Astrocyte (in vitro differentiated cells and primary cell): ENCODE data around the gene C9orf85. TPM values are rescaled to one million over a fixed set of nuclear protein-coding genes. Genes with fewer than 3 reads are reported as not detected.
A peak's percentile ranks its signal among the peaks of the same experiment; 100 is the strongest.

Experiments
- DNase-seq: peaks from one replicate; pipeline ENCODE4 v3.0.0-alpha.2; 2010; ENCODE audit warnings: low read depth
- FAIRE-seq: peaks from 2 replicates; lab custom pipeline; 2011; peaks lifted over from hg19 to GRCh38; lab: Jason Lieb, UNC
- H2AFZ ChIP-seq: 2 replicates; pipeline ENCODE4 v1.6.0; 2012; ENCODE audit warnings: low read depth, low read length, inconsistent platforms
- H3K27ac ChIP-seq: 2 replicates; pipeline ENCODE4 v1.5.1; 2011; ENCODE audit warnings: low read depth, low read length, inconsistent platforms
- H3K27me3 ChIP-seq: 2 replicates; pipeline ENCODE4 v1.6.0; 2011; ENCODE audit warnings: low read length, inconsistent platforms; ENCODE audit not compliant: insufficient read depth
- H3K36me3 ChIP-seq: 2 replicates; pipeline ENCODE4 v1.5.1; 2011; ENCODE audit warnings: low read length, inconsistent platforms; ENCODE audit not compliant: insufficient read depth
- H3K4me1 ChIP-seq: 2 replicates; pipeline ENCODE4 v1.5.1; 2011; ENCODE audit warnings: low read length, inconsistent platforms; ENCODE audit not compliant: insufficient read depth
- H3K4me2 ChIP-seq: 2 replicates; pipeline ENCODE4 v1.6.0; 2012; ENCODE audit warnings: low read length, inconsistent platforms
- H3K4me3 ChIP-seq: 2 replicates; pipeline ENCODE4 v1.5.1; 2011; ENCODE audit warnings: low read depth, mild to moderate bottlenecking, low read length, inconsistent platforms; ENCODE audit not compliant: insufficient read depth
- H3K79me2 ChIP-seq: 2 replicates; pipeline ENCODE4 v1.6.0; 2012; ENCODE audit warnings: mild to moderate bottlenecking, low read length, inconsistent platforms; ENCODE audit not compliant: insufficient read depth
- H3K9ac ChIP-seq: 2 replicates; pipeline ENCODE4 v1.6.0; 2012; ENCODE audit warnings: mild to moderate bottlenecking, low read length, inconsistent platforms
- H3K9me3 ChIP-seq: 2 replicates; pipeline ENCODE4 v1.5.1; 2012; ENCODE audit warnings: low read depth, mild to moderate bottlenecking, low read length, inconsistent platforms; ENCODE audit not compliant: insufficient read depth
- H4K20me1 ChIP-seq: 2 replicates; pipeline ENCODE4 v1.6.0; 2012; ENCODE audit warnings: low read length, inconsistent platforms; ENCODE audit not compliant: insufficient read depth
- H3K27ac Mint-ChIP-seq: one replicate; pipeline ENCODE4 v1.8.0; 2021; ENCODE audit warnings: mild to moderate bottlenecking, mixed read lengths; ENCODE audit not compliant: unreplicated experiment
- H3K27me3 Mint-ChIP-seq: one replicate; pipeline ENCODE4 v1.8.0; 2021; ENCODE audit warnings: low read depth, mixed read lengths; ENCODE audit not compliant: unreplicated experiment
- H3K36me3 Mint-ChIP-seq: one replicate; pipeline ENCODE4 v1.8.0; 2021; ENCODE audit warnings: low read depth, mixed read lengths; ENCODE audit not compliant: unreplicated experiment
- H3K4me1 Mint-ChIP-seq: one replicate; pipeline ENCODE4 v1.8.0; 2021; ENCODE audit warnings: low read depth, mixed read lengths; ENCODE audit not compliant: unreplicated experiment
- H3K4me3 Mint-ChIP-seq: one replicate; pipeline ENCODE4 v1.8.0; 2021; ENCODE audit warnings: mild to moderate bottlenecking, moderate library complexity, mixed read lengths; ENCODE audit not compliant: unreplicated experiment
- H3K9me3 Mint-ChIP-seq: one replicate; pipeline ENCODE4 v1.8.0; 2021; ENCODE audit warnings: mild to moderate bottlenecking, mixed read lengths; ENCODE audit not compliant: unreplicated experiment
- EZH2 ChIP-seq: IDR thresholded peaks from 2 replicates; pipeline ENCODE4 v1.6.1; 2012; ENCODE audit warnings: mild to moderate bottlenecking, low read length, inconsistent platforms; ENCODE audit not compliant: insufficient read depth
- total RNA-seq: library from RNA; stranded (reverse); gene quantifications from 2 replicates; pipeline ENCODE4 v1.2.1, GENCODE V29; 2021
- TF ChIP-seq, protein P1 (sequence below): IDR thresholded peaks from 2 replicates; pipeline ENCODE4 v1.5.1; 2011; ENCODE audit warnings: low read depth, mild to moderate bottlenecking, inconsistent platforms, low read length, moderate library complexity; ENCODE audit not compliant: insufficient read depth

The C9orf85 gene
- total RNA-seq, 1 donor from 2014 or later = 15.2 TPM

DNA sequence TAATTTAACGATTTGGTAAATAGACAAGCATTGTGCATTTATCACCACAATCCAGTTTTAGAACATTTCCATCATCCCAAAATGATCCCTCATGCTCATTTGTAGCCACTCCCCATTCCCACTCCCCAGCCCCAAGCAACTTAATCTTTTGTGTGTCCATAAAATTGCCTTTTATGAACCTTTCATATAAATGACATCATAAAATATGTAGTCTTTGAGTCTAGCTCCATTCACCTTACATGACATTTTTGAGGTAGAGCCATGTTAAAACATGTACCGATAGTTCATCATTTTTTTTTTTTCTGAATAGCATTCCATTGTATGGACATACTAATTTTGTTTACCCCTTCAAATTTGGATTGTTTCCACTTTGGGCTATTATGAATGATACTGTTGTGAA lies 70.5 kb downstream of the C9orf85 start:
- H4K20me1 ChIP-seq = no peaks in the 10 kb centered on the region
- Mint-ChIP-seq H3K27ac (no peak overlapping the region), H3K27me3 (no peaks in the 10 kb centered on the region), H3K4me3 (no peak overlapping the region), H3K36me3 (peaks cover 4% of the 10 kb centered on the region), H3K4me1 (peaks cover 2% of the 10 kb centered on the region), H3K9me3 (no peaks in the 10 kb centered on the region)
- H2AFZ ChIP-seq = no peak overlapping the region
- no peak overlapping the region for H3K4me2 ChIP-seq
- no peaks in the 10 kb centered on the region for H3K27me3 ChIP-seq
- DNase-seq (no peak), FAIRE-seq (no peak)
- no peak overlapping the region for H3K27ac ChIP-seq
- no peaks in the 10 kb centered on the region for H3K4me1 ChIP-seq
- H3K36me3 ChIP-seq = no peaks in the 10 kb centered on the region
- TF ChIP-seq, protein P1, sequence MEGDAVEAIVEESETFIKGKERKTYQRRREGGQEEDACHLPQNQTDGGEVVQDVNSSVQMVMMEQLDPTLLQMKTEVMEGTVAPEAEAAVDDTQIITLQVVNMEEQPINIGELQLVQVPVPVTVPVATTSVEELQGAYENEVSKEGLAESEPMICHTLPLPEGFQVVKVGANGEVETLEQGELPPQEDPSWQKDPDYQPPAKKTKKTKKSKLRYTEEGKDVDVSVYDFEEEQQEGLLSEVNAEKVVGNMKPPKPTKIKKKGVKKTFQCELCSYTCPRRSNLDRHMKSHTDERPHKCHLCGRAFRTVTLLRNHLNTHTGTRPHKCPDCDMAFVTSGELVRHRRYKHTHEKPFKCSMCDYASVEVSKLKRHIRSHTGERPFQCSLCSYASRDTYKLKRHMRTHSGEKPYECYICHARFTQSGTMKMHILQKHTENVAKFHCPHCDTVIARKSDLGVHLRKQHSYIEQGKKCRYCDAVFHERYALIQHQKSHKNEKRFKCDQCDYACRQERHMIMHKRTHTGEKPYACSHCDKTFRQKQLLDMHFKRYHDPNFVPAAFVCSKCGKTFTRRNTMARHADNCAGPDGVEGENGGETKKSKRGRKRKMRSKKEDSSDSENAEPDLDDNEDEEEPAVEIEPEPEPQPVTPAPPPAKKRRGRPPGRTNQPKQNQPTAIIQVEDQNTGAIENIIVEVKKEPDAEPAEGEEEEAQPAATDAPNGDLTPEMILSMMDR = no peak
- no peak for TF ChIP-seq EZH2
- no peak overlapping the region for H3K9ac ChIP-seq
- no peak overlapping the region for H3K4me3 ChIP-seq
- H3K9me3 ChIP-seq = no peaks in the 10 kb centered on the region
- H3K79me2 ChIP-seq = no peaks in the 10 kb centered on the region

DNA sequence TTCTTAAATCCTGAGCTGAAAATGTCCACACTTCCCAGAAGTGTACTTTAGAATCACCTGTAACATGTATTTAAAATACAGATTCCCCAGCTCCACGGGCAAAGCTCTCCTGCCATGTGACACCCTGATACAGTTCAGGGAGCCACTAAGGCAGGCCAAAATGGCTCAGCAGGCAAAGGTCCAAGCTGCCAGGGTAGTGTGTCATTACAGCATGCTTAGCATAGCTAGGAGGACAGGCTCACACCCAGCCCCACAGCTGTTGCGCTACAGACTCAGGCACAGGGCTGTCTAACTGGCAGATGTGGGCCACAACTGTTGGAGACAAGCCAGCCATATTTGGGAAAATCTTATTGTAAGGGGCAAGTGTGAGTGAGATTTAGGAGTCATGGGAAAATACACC lies 73.0 kb downstream of the C9orf85 start:
- H3K4me3 Mint-ChIP-seq = no peak overlapping the region
- peaks cover 2% of the 10 kb centered on the region for H3K36me3 Mint-ChIP-seq
- Histone ChIP-seq H3K9ac (no peak overlapping the region), H3K27me3 (no peaks in the 10 kb centered on the region), H2AFZ (no peak overlapping the region), H3K4me1 (no peaks in the 10 kb centered on the region), H3K4me2 (no peak overlapping the region), H3K79me2 (no peaks in the 10 kb centered on the region), H3K4me3 (no peak overlapping the region), H3K9me3 (no peaks in the 10 kb centered on the region), H3K36me3 (no peaks in the 10 kb centered on the region), H3K27ac (no peak overlapping the region), H4K20me1 (no peaks in the 10 kb centered on the region)
- FAIRE-seq (peak; percentile 5), DNase-seq (peak; percentile 68)
- H3K27ac Mint-ChIP-seq = no peak overlapping the region
- TF ChIP-seq, protein P1 = no peak
- no peak for TF ChIP-seq EZH2
- no peaks in the 10 kb centered on the region for H3K27me3 Mint-ChIP-seq
- H3K9me3 Mint-ChIP-seq = no peaks in the 10 kb centered on the region
- peaks cover 2% of the 10 kb centered on the region for H3K4me1 Mint-ChIP-seq

DNA sequence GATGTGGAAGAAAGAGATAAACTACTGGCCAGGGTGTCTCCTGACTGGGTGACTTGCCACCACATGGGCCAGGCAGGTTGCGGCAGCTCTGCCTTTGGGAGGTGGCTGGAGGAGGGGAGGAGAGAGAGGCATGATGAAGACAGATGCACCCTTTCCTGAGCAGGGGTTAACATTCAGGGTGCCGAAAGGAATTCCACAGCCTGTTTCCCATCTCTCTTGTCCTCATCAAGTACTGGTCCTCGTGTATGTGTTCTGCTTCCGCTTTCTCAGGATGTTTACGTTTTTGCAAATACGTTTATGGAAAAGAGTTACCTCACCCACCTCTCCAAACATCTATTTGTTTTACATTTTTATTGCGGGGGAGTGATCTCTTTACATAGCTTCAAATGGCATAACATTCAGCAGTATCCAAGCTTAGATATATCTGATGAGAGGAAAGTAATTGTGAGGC lies 73.4 kb downstream of the C9orf85 start:
- FAIRE-seq = no peak
- H3K27ac Mint-ChIP-seq = no peak overlapping the region
- no peak overlapping the region for H3K4me2 ChIP-seq
- H3K36me3 ChIP-seq = no peaks in the 10 kb centered on the region
- no peaks in the 10 kb centered on the region for H4K20me1 ChIP-seq
- no peaks in the 10 kb centered on the region for H3K9me3 Mint-ChIP-seq
- no peak overlapping the region for H2AFZ ChIP-seq
- H3K4me3 ChIP-seq = no peak overlapping the region
- peaks cover 2% of the 10 kb centered on the region for H3K36me3 Mint-ChIP-seq
- no peaks in the 10 kb centered on the region for H3K27me3 ChIP-seq
- no peaks in the 10 kb centered on the region for H3K27me3 Mint-ChIP-seq
- no peak overlapping the region for H3K4me3 Mint-ChIP-seq
- no peaks in the 10 kb centered on the region for H3K79me2 ChIP-seq
- no peak overlapping the region for H3K9ac ChIP-seq
- no peak overlapping the region for H3K27ac ChIP-seq
- no peaks in the 10 kb centered on the region for H3K4me1 ChIP-seq
- no peak for DNase-seq
- H3K9me3 ChIP-seq = no peaks in the 10 kb centered on the region
- H3K4me1 Mint-ChIP-seq = peaks cover 2% of the 10 kb centered on the region
- TF ChIP-seq EZH2 = no peak
- TF ChIP-seq, protein P1 = no peak
